Gastrocnemius medialis (tissue), 4 donors: ENCODE measurements around the gene OOSP1. TPM values are rescaled to one million over a fixed set of nuclear protein-coding genes. Genes with fewer than 3 reads are reported as not detected.

Experiments
- ATAC-seq, 2 donors: fragments of 150-250 bp; one replicate each; pipeline ENCODE4 v1.9.1; 2016
- DNase-seq, 2 donors: peaks; one replicate each; pipeline ENCODE4 v3.0.0-alpha.2; 2019
- H3K27ac ChIP-seq, 4 donors: fragments of 200-600 bp; sonication (generic); 1 replicate in 1 of 4; 2 replicates in 3 of 4; pipeline ENCODE4 v1.5.1; 2016 to 2018; ENCODE audit warnings: mild to moderate bottlenecking in 2 of 4, moderate library complexity in 1 of 4
- H3K27me3 ChIP-seq, 3 donors: fragments of 200-600 bp; sonication (generic) in 2 of 3; 1 replicate in 1 of 3; 2 replicates in 2 of 3; pipeline versions ENCODE4 v1.5.1 to v1.6.0; 2016 to 2019; ENCODE audit warnings: mild to moderate bottlenecking in 1 of 3, moderate library complexity in 1 of 3
- H3K36me3 ChIP-seq, 2 donors: fragments of 200-600 bp; sonication (generic) in 1 of 2; one replicate each; pipeline ENCODE4 v1.5.1; 2017 to 2018
- H3K4me1 ChIP-seq, 2 donors: fragments of 200-600 bp; sonication (generic) in 1 of 2; one replicate each; pipeline ENCODE4 v1.5.1; 2016 to 2017; ENCODE audit warnings: mild to moderate bottlenecking in 2 of 2
- H3K4me3 ChIP-seq, 4 donors: fragments of 200-600 bp; sonication (generic) in 3 of 4; 1 replicate in 1 of 4; 2 replicates in 3 of 4; pipeline ENCODE4 v1.5.1; 2016 to 2019; ENCODE audit warnings: mild to moderate bottlenecking in 2 of 4
- H3K9me3 ChIP-seq, 3 donors: fragments of 200-600 bp; sonication (generic) in 2 of 3; 1 replicate in 1 of 3; 2 replicates in 2 of 3; pipeline ENCODE4 v1.5.1; 2016 to 2019
- POLR2A ChIP-seq, 2 donors: fragments of 450-650 bp; IDR thresholded peaks; one replicate each; pipeline ENCODE4 v1.6.1; 2017; ENCODE audit warnings: antibody characterized with exemption in 2 of 2, mild to moderate bottlenecking in 2 of 2, moderate library complexity in 2 of 2
- in situ Hi-C, 4 donors: fragments of 200-750 bp; cut with MboI; loops; one replicate each; pipeline versions ENCODE4 v1.15.0 to v1.8.0; 2017; ENCODE audit warnings: low sequenced_read_pairs in 4 of 4
- intact Hi-C: fragments of 100-400 bp; cut with DNase I; formaldehyde crosslinking; loops from one replicate; pipeline ENCODE4 v1.15.1; 2023; ENCODE audit warnings: low total_unique reads
- total RNA-seq, 4 donors: library from RNA; depleted of rRNA; stranded (reverse); fragments of >200 nt; gene quantifications; one replicate each; pipeline versions ENCODE4 v1.1.0 to v1.2.3, GENCODE V29; 2016
- TF ChIP-seq, protein P1 (sequence below), 5 experiments: fragments of 450-650 bp in 3 of 5; fragments of 200-600 bp in 2 of 5; sonication (generic) in 2 of 5; IDR thresholded peaks in 4 of 5; conservative IDR thresholded peaks in 1 of 5; 1 replicate in 4 of 5; 2 replicates in 1 of 5; pipeline ENCODE4 v1.5.1; 2016 to 2019; ENCODE audit warnings: antibody characterized with exemption in 5 of 5, mild to moderate bottlenecking in 3 of 5, moderate library complexity in 3 of 5

Gene OOSP1
- total RNA-seq, 4 donors from 2014 or later = not detected

- H3K9me3 ChIP-seq = no peaks in the 10 kb centered on the region
- no peak for ATAC-seq
- no peak overlapping the region for H3K4me3 ChIP-seq
- DNase-seq = no peak
- no peak for TF ChIP-seq POLR2A (IDR thresholded peaks at IDR 0.05)
- no peaks in the 10 kb centered on the region for H3K27me3 ChIP-seq
- intact Hi-C loops = no loop called here
- H3K36me3 ChIP-seq = no peaks in the 10 kb centered on the region
- in situ Hi-C loops = no loop called here
- no peaks in the 10 kb centered on the region for H3K4me1 ChIP-seq
- H3K27ac ChIP-seq = no peak overlapping the region
These were observed 16.1 kb downstream of the OOSP1 start for GRCh38 chr11:59954219-59954847.

DNA sequence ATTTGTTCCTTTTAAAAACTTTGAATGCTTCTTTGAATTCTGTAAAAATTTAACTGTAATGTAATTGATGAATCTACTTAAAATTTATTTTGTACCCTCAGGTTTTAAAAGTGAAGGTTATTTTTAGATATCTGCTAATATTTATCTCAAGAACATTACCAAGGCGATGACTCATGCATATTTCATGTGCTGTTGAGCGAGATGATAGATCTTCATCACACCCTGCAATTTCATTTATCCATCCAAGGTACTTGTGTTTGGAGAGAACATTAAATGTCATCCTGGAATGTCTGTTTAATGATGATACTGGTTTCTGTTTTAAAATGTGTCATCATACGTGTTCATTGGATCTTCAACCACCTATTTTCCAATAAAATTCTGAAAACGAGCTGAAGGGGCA lies 18.9 kb downstream of the OOSP1 start:
- H3K9me3 ChIP-seq = no peaks in the 10 kb centered on the region
- in situ Hi-C loops = no loop called here
- DNase-seq (no peak), ATAC-seq (no peak)
- TF ChIP-seq, protein P1, sequence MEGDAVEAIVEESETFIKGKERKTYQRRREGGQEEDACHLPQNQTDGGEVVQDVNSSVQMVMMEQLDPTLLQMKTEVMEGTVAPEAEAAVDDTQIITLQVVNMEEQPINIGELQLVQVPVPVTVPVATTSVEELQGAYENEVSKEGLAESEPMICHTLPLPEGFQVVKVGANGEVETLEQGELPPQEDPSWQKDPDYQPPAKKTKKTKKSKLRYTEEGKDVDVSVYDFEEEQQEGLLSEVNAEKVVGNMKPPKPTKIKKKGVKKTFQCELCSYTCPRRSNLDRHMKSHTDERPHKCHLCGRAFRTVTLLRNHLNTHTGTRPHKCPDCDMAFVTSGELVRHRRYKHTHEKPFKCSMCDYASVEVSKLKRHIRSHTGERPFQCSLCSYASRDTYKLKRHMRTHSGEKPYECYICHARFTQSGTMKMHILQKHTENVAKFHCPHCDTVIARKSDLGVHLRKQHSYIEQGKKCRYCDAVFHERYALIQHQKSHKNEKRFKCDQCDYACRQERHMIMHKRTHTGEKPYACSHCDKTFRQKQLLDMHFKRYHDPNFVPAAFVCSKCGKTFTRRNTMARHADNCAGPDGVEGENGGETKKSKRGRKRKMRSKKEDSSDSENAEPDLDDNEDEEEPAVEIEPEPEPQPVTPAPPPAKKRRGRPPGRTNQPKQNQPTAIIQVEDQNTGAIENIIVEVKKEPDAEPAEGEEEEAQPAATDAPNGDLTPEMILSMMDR (IDR thresholded peaks at IDR 0.05 in 4 of 5, conservative IDR thresholded peaks at IDR 0.05 in 1 of 5) = no peak
- TF ChIP-seq POLR2A (IDR thresholded peaks at IDR 0.05) = no peak
- no peaks in the 10 kb centered on the region for H3K36me3 ChIP-seq
- no peak overlapping the region for H3K27ac ChIP-seq
- H3K27me3 ChIP-seq = no peaks in the 10 kb centered on the region
- intact Hi-C loops = no loop called here
- no peak overlapping the region for H3K4me3 ChIP-seq
- H3K4me1 ChIP-seq = no peaks in the 10 kb centered on the region

GRCh38 chr11:59960502-59961381 lies 22.5 kb downstream of the OOSP1 start:
- TF ChIP-seq POLR2A (IDR thresholded peaks at IDR 0.05) = no peak
- TF ChIP-seq, protein P1 (IDR thresholded peaks at IDR 0.05 in 4 of 5, conservative IDR thresholded peaks at IDR 0.05 in 1 of 5) = no peak
- in situ Hi-C loops (no loop called here), intact Hi-C loops (no loop called here)
- H3K4me3 ChIP-seq = no peak overlapping the region
- no peaks in the 10 kb centered on the region for H3K4me1 ChIP-seq
- H3K27me3 ChIP-seq = no peaks in the 10 kb centered on the region
- no peak overlapping the region for H3K27ac ChIP-seq
- H3K36me3 ChIP-seq = no peaks in the 10 kb centered on the region
- no peaks in the 10 kb centered on the region for H3K9me3 ChIP-seq
- ATAC-seq (no peak), DNase-seq (no peak)

DNA sequence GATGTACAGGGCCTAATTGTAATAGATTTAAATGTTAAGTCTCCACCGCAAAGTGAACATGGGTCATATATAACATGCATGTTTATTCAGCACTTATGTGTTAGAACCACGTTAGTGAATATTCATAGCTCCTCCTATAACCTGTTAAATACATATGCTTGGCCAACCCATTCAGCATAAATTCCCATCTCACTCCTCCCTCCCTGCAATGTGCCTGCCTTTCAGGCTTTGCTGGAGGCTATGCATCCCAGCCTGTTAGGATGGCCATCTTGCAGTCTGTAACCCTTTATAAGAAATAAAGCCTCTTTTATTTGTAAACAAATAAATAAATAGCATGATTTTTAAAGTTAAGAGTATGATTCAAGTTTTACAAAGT lies 23.9 kb downstream of the OOSP1 start:
- Histone ChIP-seq H3K27ac (no peak overlapping the region), H3K36me3 (no peaks in the 10 kb centered on the region), H3K4me1 (no peaks in the 10 kb centered on the region), H3K9me3 (no peaks in the 10 kb centered on the region), H3K27me3 (no peaks in the 10 kb centered on the region), H3K4me3 (no peak overlapping the region)
- intact Hi-C loops (no loop called here), in situ Hi-C loops (no loop called here)
- no peak for DNase-seq
- TF ChIP-seq POLR2A (IDR thresholded peaks at IDR 0.05) = no peak
- TF ChIP-seq, protein P1 (IDR thresholded peaks at IDR 0.05 in 4 of 5, conservative IDR thresholded peaks at IDR 0.05 in 1 of 5) = no peak
- ATAC-seq = no peak

GRCh38 chr11:59963733-59964132 lies 25.5 kb downstream of the OOSP1 start, which contains the start of gene OOSP4A:
TSS of gene OOSP4A (plus strand) at chr11:59964033. CDS start at chr11:59964033, 0 bp downstream.
- Histone ChIP-seq H3K9me3 (no peaks in the 10 kb centered on the region), H3K36me3 (no peaks in the 10 kb centered on the region), H3K27ac (no peak within 1 kb of the TSS), H3K4me1 (no peaks in the 10 kb centered on the region), H3K4me3 (no peak within 1 kb of the TSS), H3K27me3 (no peaks in the 10 kb centered on the region)
- TF ChIP-seq, protein P1 (IDR thresholded peaks at IDR 0.05 in 4 of 5, conservative IDR thresholded peaks at IDR 0.05 in 1 of 5) = no peak
- no peak for TF ChIP-seq POLR2A (IDR thresholded peaks at IDR 0.05)
- intact Hi-C loops (no loop called here), in situ Hi-C loops (no loop called here)
- no peak for ATAC-seq
- DNase-seq = no peak
